LNCAP (cell line): ENCODE measurements around the gene PHOSPHO2.

Source experiments
- CTCF ChIP-seq: fragments of 450-650 bp; IDR thresholded peaks from 2 replicates; pipeline ENCODE4 v1.5.1; 2017; ENCODE audit warnings: mild to moderate bottlenecking

Gene PHOSPHO2

GRCh38 chr2:169694113-169694893 is at the start of gene PHOSPHO2, which contains the start of gene CFAP210:
Gene PHOSPHO2, plus strand, starts transcription at chr2:169694469. Its CDS starts 6,503 bp downstream, at chr2:169700972.
Gene CFAP210, minus strand, starts transcription at chr2:169694405. Its CDS starts 78 bp downstream, at chr2:169694327.
- no peak for TF ChIP-seq CTCF

- TF ChIP-seq CTCF = no peak
Measured at GRCh38 chr2:169647496-169647895, 46.8 kb upstream of the PHOSPHO2 start.

GRCh38 chr2:169649278-169649677 is 45.0 kb upstream of the PHOSPHO2 start:
- no peak for TF ChIP-seq CTCF

GRCh38 chr2:169653636-169654035 is 40.6 kb upstream of the PHOSPHO2 start:
- TF ChIP-seq CTCF = no peak

- TF ChIP-seq CTCF = no peak
Measured at GRCh38 chr2:169656164-169656563, 38.1 kb upstream of the PHOSPHO2 start.

- TF ChIP-seq CTCF = no peak
Measured at GRCh38 chr2:169658877-169659276, 35.4 kb upstream of the PHOSPHO2 start.

- TF ChIP-seq CTCF = no peak
Measured at GRCh38 chr2:169659320-169659719, 34.9 kb upstream of the PHOSPHO2 start.

- no peak for TF ChIP-seq CTCF
Measured at GRCh38 chr2:169661265-169661664, 33.0 kb upstream of the PHOSPHO2 start.
